GM18907 (cell line): ENCODE results near the gene MRPL55.
"Not testable (repeated sequence)": the region's sequence is repeated elsewhere in the genome, so short reads cannot be mapped to it uniquely, and the experiment has no call there.

Experiments used
- ATAC-seq: cut with Tn5 transposase; IDR thresholded peaks from one replicate; pipeline ENCODE4 v1.9.1; 2021; ENCODE audit warnings: mild to moderate bottlenecking, moderate library complexity; ENCODE audit not compliant: unreplicated experiment

Gene MRPL55

GRCh38 chr1:228125185-228125584 lies 16.1 kb upstream of the MRPL55 start:
- ATAC-seq = no peak

- ATAC-seq = no peak
Measured at GRCh38 chr1:228123505-228123904, 14.4 kb upstream of the MRPL55 start.

GRCh38 chr1:228122921-228123441 lies 13.9 kb upstream of the MRPL55 start:
- no peak for ATAC-seq

GRCh38 chr1:228120857-228121489 lies 11.9 kb upstream of the MRPL55 start:
- ATAC-seq = no peak

GRCh38 chr1:228120351-228120750 lies 11.3 kb upstream of the MRPL55 start:
- ATAC-seq = no peak

GRCh38 chr1:228118040-228118439 lies 8.9 kb upstream of the MRPL55 start:
- no peak for ATAC-seq

GRCh38 chr1:228117335-228117734 lies 8.2 kb upstream of the MRPL55 start:
- no peak for ATAC-seq

- no peak for ATAC-seq
Measured at GRCh38 chr1:228114827-228115226, 5.7 kb upstream of the MRPL55 start.

GRCh38 chr1:228112617-228113016 lies 3.5 kb upstream of the MRPL55 start:
- no peak for ATAC-seq

GRCh38 chr1:228112167-228112566 lies 3.1 kb upstream of the MRPL55 start:
- no peak for ATAC-seq

- not testable (repeated sequence) for ATAC-seq
Measured at GRCh38 chr1:228111315-228111714, 2.2 kb upstream of the MRPL55 start.

GRCh38 chr1:228110556-228110955 lies 1.5 kb upstream of the MRPL55 start:
- ATAC-seq = no peak

- no peak for ATAC-seq
Measured at GRCh38 chr1:228109962-228110488, 926 bp upstream of the MRPL55 start.

GRCh38 chr1:228108742-228109072 lies 392 bp downstream of the MRPL55 start:
- ATAC-seq = no peak

GRCh38 chr1:228108055-228108690 lies 926 bp downstream of the MRPL55 start:
- no peak for ATAC-seq

- ATAC-seq = no peak
Measured at GRCh38 chr1:228107636-228108035, 1.5 kb downstream of the MRPL55 start.

- no peak for ATAC-seq
Measured at GRCh38 chr1:228106800-228107054, 2.4 kb downstream of the MRPL55 start.

- ATAC-seq = no peak
Measured at GRCh38 chr1:228105996-228106799, 2.9 kb downstream of the MRPL55 start.

- ATAC-seq = no peak
Measured at GRCh38 chr1:228105270-228105995, 3.7 kb downstream of the MRPL55 start.

GRCh38 chr1:228104526-228105269 lies 4.4 kb downstream of the MRPL55 start:
- ATAC-seq = no peak
